OCI-LY7 (cell line): ENCODE data around the gene CAV3.

ENCODE experiments used
- CTCF ChIP-seq: fragments of 200-600 bp; sonication (generic); conservative IDR thresholded peaks from 2 replicates; pipeline ENCODE4 v1.5.1; 2014; ENCODE audit warnings: mild to moderate bottlenecking, antibody characterized with exemption, low read length, moderate library complexity, mixed read lengths
- EZH2phosphoT487 ChIP-seq: fragments of 200-600 bp; sonication (generic); IDR thresholded peaks from 2 replicates; pipeline ENCODE4 v1.6.1; 2018; ENCODE audit warnings: low read depth, borderline replicate concordance, mild to moderate bottlenecking, mixed run types, antibody characterized with exemption, low read length, moderate library complexity, mixed read lengths

GRCh38 chr3:8755097-8755496, 21.5 kb downstream of the CAV3 start:
- TF ChIP-seq CTCF, result no peak
- TF ChIP-seq EZH2phosphoT487, result no peak
